AG09319 (cell line): ENCODE data around the gene KANSL1L.

Experiments
- DNase-seq: peaks from one replicate; pipeline ENCODE4 v3.0.0-alpha.2; 2010; ENCODE audit warnings: low read depth; ENCODE audit errors: extremely low read depth
- CTCF ChIP-seq: IDR thresholded peaks from 2 replicates; pipeline ENCODE4 v1.5.1; 2011; ENCODE audit warnings: low read depth, mild to moderate bottlenecking, inconsistent platforms, low read length, moderate library complexity

KANSL1L gene

DNA sequence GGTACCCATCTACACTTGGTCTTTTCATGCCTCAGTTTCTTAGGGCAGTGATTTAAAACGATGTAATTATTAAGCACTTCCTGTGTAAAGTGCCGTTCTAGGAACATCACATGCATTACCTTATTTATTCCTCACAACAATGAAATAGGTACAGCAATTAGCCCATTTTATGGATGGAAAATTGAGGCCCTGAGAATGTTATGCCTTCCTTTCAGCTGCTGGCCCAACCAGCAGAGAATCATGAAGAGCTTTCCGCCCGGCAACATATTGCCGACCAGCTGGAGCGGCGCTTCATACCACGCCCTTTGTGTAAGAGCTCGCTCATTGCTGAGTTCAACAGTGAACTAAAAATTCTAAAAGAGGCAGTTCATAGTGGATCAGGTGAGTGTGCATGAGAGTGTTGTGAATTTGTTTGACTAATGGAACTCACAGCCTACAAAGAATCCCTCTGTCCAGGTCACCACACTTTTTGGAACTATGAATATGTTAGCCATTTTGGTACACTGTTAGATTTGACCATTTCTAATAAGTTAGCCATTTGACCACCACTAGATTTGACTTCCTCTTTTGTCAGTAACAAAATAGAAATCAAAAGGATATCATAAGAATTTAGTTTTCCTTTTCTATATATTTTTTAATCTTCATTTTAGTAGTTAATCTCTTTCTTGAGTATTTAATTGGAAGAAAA, 194.4 kb downstream of the KANSL1L start:
- DNase-seq = no peak
- TF ChIP-seq CTCF = no peak

- no peak for DNase-seq
- no peak for TF ChIP-seq CTCF
Measured at GRCh38 chr2:209974576-209974975, 196.6 kb downstream of the KANSL1L start.

- DNase-seq = no peak
- TF ChIP-seq CTCF = no peak
Measured at GRCh38 chr2:209973328-209973727, 197.9 kb downstream of the KANSL1L start.
